GM12878 (cell line): ENCODE results near the gene LRRK1.

ENCODE experiments used
- BRCA1 ChIP-seq: IDR thresholded peaks from 2 replicates; pipeline ENCODE4 v1.6.1; 2011; ENCODE audit warnings: low read depth, low read length, improper control_type of control experiment
- CHD2 ChIP-seq: IDR thresholded peaks from 2 replicates; pipeline ENCODE4 v1.6.1; 2011; ENCODE audit warnings: low read depth, low read length, improper control_type of control experiment, borderline replicate concordance
- ETV6 ChIP-seq, 2 experiments: fragments of 450-650 bp in 1 of 2; IDR thresholded peaks in 1 of 2; conservative IDR thresholded peaks in 1 of 2; 2 replicates each; pipeline ENCODE4 v1.6.1; 2014; ENCODE audit warnings: antibody characterized with exemption in 1 of 2, borderline replicate concordance in 1 of 2, low read depth in 1 of 2, mild to moderate bottlenecking in 1 of 2, moderate library complexity in 1 of 2
- TF ChIP-seq, protein P1 (sequence below), 3 experiments: IDR thresholded peaks in 2 of 3; conservative IDR thresholded peaks in 1 of 3; 2 replicates each; pipeline ENCODE4 v1.5.1; 2011; ENCODE audit warnings: low read depth in 3 of 3, low read length in 3 of 3, mild to moderate bottlenecking in 3 of 3, control low read depth in 2 of 3, moderate library complexity in 2 of 3, inconsistent platforms in 1 of 3, mixed read lengths in 1 of 3; ENCODE audit not compliant: control insufficient read depth in 2 of 3, insufficient read depth in 1 of 3; ENCODE audit errors: extremely low read depth in 1 of 3
- TF ChIP-seq, protein P2 (sequence below): fragments of 150-350 bp; IDR thresholded peaks from 2 replicates; pipeline ENCODE4 v1.6.1; 2016; ENCODE audit warnings: low read depth, low read length
- TF ChIP-seq, protein P3 (sequence below): IDR thresholded peaks from 2 replicates; pipeline ENCODE4 v1.6.1; 2012; ENCODE audit warnings: low read depth, low read length, improper control_type of control experiment

GRCh38 chr15:100987143-100987542, 68.0 kb downstream of the LRRK1 start:
- TF ChIP-seq, protein P1, sequence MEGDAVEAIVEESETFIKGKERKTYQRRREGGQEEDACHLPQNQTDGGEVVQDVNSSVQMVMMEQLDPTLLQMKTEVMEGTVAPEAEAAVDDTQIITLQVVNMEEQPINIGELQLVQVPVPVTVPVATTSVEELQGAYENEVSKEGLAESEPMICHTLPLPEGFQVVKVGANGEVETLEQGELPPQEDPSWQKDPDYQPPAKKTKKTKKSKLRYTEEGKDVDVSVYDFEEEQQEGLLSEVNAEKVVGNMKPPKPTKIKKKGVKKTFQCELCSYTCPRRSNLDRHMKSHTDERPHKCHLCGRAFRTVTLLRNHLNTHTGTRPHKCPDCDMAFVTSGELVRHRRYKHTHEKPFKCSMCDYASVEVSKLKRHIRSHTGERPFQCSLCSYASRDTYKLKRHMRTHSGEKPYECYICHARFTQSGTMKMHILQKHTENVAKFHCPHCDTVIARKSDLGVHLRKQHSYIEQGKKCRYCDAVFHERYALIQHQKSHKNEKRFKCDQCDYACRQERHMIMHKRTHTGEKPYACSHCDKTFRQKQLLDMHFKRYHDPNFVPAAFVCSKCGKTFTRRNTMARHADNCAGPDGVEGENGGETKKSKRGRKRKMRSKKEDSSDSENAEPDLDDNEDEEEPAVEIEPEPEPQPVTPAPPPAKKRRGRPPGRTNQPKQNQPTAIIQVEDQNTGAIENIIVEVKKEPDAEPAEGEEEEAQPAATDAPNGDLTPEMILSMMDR (IDR thresholded peaks at IDR 0.05 in 2 of 3, conservative IDR thresholded peaks at IDR 0.05 in 1 of 3; ENCODE audit: control insufficient read depth in 2 of 3, extremely low read depth in 1 of 3, insufficient read depth in 1 of 3, low read depth in 3 of 3, low read length in 3 of 3), result no peak
- TF ChIP-seq, protein P2, sequence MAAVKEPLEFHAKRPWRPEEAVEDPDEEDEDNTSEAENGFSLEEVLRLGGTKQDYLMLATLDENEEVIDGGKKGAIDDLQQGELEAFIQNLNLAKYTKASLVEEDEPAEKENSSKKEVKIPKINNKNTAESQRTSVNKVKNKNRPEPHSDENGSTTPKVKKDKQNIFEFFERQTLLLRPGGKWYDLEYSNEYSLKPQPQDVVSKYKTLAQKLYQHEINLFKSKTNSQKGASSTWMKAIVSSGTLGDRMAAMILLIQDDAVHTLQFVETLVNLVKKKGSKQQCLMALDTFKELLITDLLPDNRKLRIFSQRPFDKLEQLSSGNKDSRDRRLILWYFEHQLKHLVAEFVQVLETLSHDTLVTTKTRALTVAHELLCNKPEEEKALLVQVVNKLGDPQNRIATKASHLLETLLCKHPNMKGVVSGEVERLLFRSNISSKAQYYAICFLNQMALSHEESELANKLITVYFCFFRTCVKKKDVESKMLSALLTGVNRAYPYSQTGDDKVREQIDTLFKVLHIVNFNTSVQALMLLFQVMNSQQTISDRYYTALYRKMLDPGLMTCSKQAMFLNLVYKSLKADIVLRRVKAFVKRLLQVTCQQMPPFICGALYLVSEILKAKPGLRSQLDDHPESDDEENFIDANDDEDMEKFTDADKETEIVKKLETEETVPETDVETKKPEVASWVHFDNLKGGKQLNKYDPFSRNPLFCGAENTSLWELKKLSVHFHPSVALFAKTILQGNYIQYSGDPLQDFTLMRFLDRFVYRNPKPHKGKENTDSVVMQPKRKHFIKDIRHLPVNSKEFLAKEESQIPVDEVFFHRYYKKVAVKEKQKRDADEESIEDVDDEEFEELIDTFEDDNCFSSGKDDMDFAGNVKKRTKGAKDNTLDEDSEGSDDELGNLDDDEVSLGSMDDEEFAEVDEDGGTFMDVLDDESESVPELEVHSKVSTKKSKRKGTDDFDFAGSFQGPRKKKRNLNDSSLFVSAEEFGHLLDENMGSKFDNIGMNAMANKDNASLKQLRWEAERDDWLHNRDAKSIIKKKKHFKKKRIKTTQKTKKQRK, result no peak
- TF ChIP-seq, protein P3, sequence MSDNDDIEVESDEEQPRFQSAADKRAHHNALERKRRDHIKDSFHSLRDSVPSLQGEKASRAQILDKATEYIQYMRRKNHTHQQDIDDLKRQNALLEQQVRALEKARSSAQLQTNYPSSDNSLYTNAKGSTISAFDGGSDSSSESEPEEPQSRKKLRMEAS, result no peak
- TF ChIP-seq CHD2 (no peak), BRCA1 (no peak), ETV6 (conservative IDR thresholded peaks at IDR 0.05 in 1 of 2, IDR thresholded peaks at IDR 0.05 in 1 of 2; ENCODE audit: borderline replicate concordance in 1 of 2, low read depth in 1 of 2) (no peak)
